GM19467 (cell line): ENCODE results near the gene PRAMEF13.
"Not testable (repeated sequence)": the region's sequence is repeated elsewhere in the genome, so short reads cannot be mapped to it uniquely, and the experiment has no call there.

Experiments used
- ATAC-seq: cut with Tn5 transposase; IDR thresholded peaks from one replicate; pipeline ENCODE4 v1.9.1; 2021; ENCODE audit warnings: mild to moderate bottlenecking, moderate library complexity; ENCODE audit not compliant: unreplicated experiment

PRAMEF13 gene

GRCh38 chr1:13171548-13171947 lies 29.7 kb downstream of the PRAMEF13 start, which contains the start of gene PRAMEF9:
PRAMEF9 (plus strand) TSS chr1:13171848; CDS start chr1:13175281, 3,433 bp downstream.
- not testable (repeated sequence) for ATAC-seq

- ATAC-seq, result not testable (repeated sequence)
Observed at GRCh38 chr1:13165531-13165930, 35.7 kb downstream of the PRAMEF13 start, which contains the start of gene HNRNPCL4. HNRNPCL4 (minus strand) TSS chr1:13165631; CDS start chr1:13165467, 164 bp downstream.

- ATAC-seq, result not testable (repeated sequence)
Observed at GRCh38 chr1:13155909-13156308, 45.3 kb downstream of the PRAMEF13 start, which contains the start of gene PRAMEF26. PRAMEF26 (minus strand) TSS chr1:13156009; CDS start chr1:13153095, 2,914 bp downstream.
